Ishikawa (cell line): ENCODE results near the gene CETN2.
A peak's percentile ranks its signal among the peaks of the same experiment; 100 is the strongest.

Experiments
- CEBPB ChIP-seq: IDR thresholded peaks from 2 replicates; pipeline ENCODE4 v1.6.1; 2012
- CREB1 ChIP-seq: IDR thresholded peaks from 2 replicates; pipeline ENCODE4 v1.6.1; 2012; ENCODE audit warnings: low read depth
- EGR1 ChIP-seq: IDR thresholded peaks from 2 replicates; pipeline ENCODE4 v1.6.1; 2012
- EP300 ChIP-seq: IDR thresholded peaks from 2 replicates; pipeline ENCODE4 v1.6.1; 2012; ENCODE audit warnings: borderline replicate concordance
- FOXM1 ChIP-seq: IDR thresholded peaks from 2 replicates; pipeline ENCODE4 v1.6.1; 2012; ENCODE audit warnings: low read depth, borderline replicate concordance
- NFIC ChIP-seq: IDR thresholded peaks from 2 replicates; pipeline ENCODE4 v1.6.1; 2012
- RAD21 ChIP-seq: IDR thresholded peaks from 2 replicates; pipeline ENCODE4 v1.6.1; 2012; ENCODE audit warnings: low read depth
- TAF1 ChIP-seq: IDR thresholded peaks from 2 replicates; pipeline ENCODE4 v1.6.1; 2012; ENCODE audit warnings: low read depth, mild to moderate bottlenecking
- TCF12 ChIP-seq: IDR thresholded peaks from 2 replicates; pipeline ENCODE4 v1.6.1; 2012; ENCODE audit warnings: low read depth
- TEAD4 ChIP-seq: IDR thresholded peaks from 2 replicates; pipeline ENCODE4 v1.6.1; 2012
- YY1 ChIP-seq: IDR thresholded peaks from 2 replicates; pipeline ENCODE4 v1.6.1; 2012; ENCODE audit warnings: low read depth
- ZBTB7A ChIP-seq: IDR thresholded peaks from 2 replicates; pipeline ENCODE4 v1.6.1; 2012; ENCODE audit warnings: low read depth
- TF ChIP-seq, protein P1 (sequence below): IDR thresholded peaks from 2 replicates; pipeline ENCODE4 v1.6.1; 2012
- TF ChIP-seq, protein P2 (sequence below): IDR thresholded peaks from 2 replicates; pipeline ENCODE4 v1.6.1; 2012
- TF ChIP-seq, protein P3 (sequence below): IDR thresholded peaks from 2 replicates; pipeline ENCODE4 v1.6.1; 2012; ENCODE audit warnings: low read depth, mild to moderate bottlenecking

CETN2 gene

DNA sequence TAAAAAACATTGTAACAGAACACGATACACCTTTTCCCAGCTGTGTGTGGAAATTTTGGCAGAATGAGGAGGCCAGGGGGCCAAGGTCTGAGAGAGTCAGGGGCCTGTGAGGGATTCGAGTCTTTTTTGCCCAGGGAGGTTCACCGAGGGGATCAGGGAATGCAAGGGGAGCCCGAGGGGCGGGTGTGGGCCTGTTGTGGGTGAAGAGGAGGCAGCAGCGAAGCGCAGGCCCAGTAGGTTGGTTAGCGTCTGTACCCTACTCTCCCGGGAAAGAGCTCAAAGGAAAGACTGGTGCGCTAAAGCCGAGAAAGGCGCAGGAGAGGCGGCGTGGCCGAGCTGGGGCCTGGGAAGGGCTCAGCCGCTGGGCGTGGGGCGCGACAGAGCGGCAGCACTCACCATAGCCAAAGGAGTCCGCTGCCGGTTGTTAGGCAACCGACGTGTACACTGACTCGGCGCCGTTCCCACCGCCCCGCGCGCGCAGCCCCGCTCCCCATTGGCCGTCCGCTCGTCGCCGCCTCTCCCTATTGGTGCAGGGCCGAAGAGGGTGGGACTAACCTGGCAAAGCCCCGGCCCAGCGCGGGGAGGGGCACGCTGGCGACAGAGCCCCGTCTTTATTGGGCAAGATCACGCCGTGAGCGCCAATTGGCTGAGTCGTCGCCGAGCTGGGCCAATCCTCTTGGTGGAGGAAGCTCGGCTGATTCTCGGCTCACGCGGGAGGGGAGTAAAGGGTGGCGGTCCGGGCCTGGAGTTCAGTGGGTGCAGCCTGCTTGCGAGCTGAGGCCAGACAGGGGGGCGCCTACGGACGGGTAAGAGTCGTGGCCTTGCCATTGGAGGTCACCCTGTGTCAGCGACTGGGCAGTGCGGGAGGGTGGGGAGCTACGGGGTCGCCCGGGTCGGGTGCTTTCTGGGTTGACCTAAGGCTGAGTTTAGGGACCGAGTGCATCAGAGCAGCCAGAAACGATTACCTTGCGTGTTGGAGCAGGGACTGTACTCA lies at the start of gene CETN2, which contains the start of gene NSDHL:
CETN2 (minus strand) TSS at position 446 of the 994 bp plus-strand sequence; CDS start at position 399, 47 bp downstream.
NSDHL (plus strand) TSS at position 752 of the 994 bp plus-strand sequence. CDS start 15,262 bp downstream, outside the sequence.
- TF ChIP-seq EP300: no peak
- peak; percentile 55; the same call in 1 of the 2 replicates for TF ChIP-seq TAF1
- TF ChIP-seq, protein P1, sequence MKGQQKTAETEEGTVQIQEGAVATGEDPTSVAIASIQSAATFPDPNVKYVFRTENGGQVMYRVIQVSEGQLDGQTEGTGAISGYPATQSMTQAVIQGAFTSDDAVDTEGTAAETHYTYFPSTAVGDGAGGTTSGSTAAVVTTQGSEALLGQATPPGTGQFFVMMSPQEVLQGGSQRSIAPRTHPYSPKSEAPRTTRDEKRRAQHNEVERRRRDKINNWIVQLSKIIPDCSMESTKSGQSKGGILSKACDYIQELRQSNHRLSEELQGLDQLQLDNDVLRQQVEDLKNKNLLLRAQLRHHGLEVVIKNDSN: peak; percentile 35; the same call in 1 of the 2 replicates
- no peak; the same call in 1 of the 2 replicates for TF ChIP-seq CEBPB
- TF ChIP-seq, protein P2, sequence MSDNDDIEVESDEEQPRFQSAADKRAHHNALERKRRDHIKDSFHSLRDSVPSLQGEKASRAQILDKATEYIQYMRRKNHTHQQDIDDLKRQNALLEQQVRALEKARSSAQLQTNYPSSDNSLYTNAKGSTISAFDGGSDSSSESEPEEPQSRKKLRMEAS: peak; percentile 48
- peak; percentile 34; the same call in 1 of the 2 replicates for TF ChIP-seq CREB1

DNA sequence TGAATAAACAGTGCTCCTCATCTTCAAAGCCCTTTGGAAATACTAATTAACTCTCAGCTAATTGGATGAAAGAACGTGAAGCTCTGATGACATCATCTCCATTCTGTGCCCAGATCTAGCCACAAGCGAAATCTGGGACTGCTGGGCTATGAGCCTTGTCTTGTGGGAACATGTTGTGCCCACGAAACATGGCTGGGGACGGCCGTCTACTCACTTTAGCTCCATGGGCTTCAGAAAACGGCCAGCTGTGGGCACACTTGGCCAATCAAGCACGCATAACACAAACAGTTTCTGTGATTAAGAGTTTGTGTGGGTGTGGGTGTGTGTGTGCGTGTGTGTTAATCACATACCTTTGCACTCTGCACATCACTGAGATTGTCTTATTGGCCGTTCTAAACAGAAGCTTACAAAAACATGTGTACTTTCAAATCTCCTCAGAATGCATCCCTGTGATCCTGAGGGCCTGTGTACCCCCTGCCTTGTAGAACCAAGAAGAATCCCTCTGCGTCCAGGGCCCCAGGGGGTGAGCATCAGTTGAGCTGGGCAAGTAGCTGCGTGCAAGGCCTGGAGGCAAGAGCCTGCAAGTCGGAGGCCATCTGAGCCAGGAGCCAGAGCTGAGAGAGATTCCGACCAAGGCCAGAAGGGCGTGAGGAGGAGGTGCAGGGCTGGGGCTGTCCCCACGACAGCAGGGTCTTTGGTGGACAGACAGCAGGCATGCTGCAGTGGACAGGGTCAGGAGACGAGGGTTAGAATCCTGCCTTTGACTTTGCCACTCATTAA lies 48.6 kb upstream of the CETN2 start:
- TF ChIP-seq ZBTB7A (no peak), CREB1 (no peak), TCF12 (no peak), TAF1 (no peak), RAD21 (no peak), NFIC (no peak), YY1 (no peak), TEAD4 (no peak), EP300 (no peak), FOXM1 (no peak), EGR1 (no peak), CEBPB (no peak)
- TF ChIP-seq, protein P1: no peak
- TF ChIP-seq, protein P2: no peak
- TF ChIP-seq, protein P3, sequence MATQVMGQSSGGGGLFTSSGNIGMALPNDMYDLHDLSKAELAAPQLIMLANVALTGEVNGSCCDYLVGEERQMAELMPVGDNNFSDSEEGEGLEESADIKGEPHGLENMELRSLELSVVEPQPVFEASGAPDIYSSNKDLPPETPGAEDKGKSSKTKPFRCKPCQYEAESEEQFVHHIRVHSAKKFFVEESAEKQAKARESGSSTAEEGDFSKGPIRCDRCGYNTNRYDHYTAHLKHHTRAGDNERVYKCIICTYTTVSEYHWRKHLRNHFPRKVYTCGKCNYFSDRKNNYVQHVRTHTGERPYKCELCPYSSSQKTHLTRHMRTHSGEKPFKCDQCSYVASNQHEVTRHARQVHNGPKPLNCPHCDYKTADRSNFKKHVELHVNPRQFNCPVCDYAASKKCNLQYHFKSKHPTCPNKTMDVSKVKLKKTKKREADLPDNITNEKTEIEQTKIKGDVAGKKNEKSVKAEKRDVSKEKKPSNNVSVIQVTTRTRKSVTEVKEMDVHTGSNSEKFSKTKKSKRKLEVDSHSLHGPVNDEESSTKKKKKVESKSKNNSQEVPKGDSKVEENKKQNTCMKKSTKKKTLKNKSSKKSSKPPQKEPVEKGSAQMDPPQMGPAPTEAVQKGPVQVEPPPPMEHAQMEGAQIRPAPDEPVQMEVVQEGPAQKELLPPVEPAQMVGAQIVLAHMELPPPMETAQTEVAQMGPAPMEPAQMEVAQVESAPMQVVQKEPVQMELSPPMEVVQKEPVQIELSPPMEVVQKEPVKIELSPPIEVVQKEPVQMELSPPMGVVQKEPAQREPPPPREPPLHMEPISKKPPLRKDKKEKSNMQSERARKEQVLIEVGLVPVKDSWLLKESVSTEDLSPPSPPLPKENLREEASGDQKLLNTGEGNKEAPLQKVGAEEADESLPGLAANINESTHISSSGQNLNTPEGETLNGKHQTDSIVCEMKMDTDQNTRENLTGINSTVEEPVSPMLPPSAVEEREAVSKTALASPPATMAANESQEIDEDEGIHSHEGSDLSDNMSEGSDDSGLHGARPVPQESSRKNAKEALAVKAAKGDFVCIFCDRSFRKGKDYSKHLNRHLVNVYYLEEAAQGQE: no peak

DNA sequence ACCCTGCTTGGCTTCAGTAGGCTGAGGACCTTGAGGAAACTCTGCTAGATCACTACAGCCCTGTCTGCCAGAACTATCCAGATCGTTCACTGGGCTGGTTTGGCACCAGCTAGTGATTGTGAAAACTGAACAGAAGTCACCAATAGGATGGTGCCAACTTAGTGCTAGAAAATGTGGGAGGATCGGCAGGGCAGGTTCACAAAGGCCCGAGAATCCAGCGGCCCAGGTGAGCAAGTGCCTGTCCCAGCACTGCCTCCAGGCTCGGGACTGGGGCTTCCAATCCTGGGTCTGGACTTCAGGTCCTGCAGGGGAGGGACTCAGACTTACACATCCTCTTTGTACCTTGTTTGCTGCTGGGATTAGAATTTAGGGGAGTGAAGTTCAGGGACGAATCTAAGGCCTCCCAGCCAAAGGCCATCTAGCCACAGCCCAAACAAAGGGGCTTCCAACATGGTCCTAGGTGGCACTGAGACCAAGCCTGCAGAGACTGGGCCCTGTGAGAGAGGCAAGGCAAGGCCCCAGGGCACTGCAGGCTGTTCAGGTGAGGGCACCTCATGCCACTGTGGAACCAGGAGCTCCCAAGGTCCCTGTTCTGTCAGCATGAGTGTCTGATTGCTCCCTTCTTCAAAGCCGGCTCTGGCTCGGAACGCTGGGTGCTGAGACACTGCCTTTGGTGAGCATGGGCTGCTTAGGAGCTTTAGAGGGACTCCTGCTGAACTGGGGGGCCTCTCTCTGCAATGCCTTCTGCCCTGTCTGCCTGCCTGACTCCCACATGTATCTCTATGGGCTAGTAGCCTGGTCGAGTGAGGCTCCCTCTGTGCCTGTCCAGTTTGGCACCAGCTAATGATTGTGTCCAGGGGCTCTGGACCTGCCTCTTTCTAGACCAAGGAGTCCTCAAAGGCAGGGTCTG lies 46.6 kb upstream of the CETN2 start:
- TF ChIP-seq, protein P1: no peak
- no peak for TF ChIP-seq YY1
- no peak for TF ChIP-seq EP300
- no peak for TF ChIP-seq FOXM1
- no peak for TF ChIP-seq EGR1
- no peak for TF ChIP-seq CEBPB
- no peak for TF ChIP-seq TCF12
- TF ChIP-seq ZBTB7A: no peak
- TF ChIP-seq NFIC: no peak
- TF ChIP-seq RAD21: no peak
- TF ChIP-seq TAF1: no peak
- no peak for TF ChIP-seq CREB1
- TF ChIP-seq, protein P2: no peak
- no peak for TF ChIP-seq TEAD4
- TF ChIP-seq, protein P3: no peak
